ENCODE results near the gene VKORC1. TPM values are rescaled to one million over a fixed set of nuclear protein-coding genes. Genes with fewer than 3 reads are reported as not detected.

The VKORC1 gene
- total RNA-seq, 2 donors from 2014 or later = 65.2 to 84.6 TPM

GRCh38 chr16:31085873-31086628 is 8.5 kb downstream of the VKORC1 start:
- no peak for ATAC-seq
- H3K4me1 Mint-ChIP-seq (ENCODE audit: low read depth in 2 of 2) = peaks cover 6 to 14% of the 10 kb centered on the region in 2 donors
- H3K36me3 Mint-ChIP-seq = no peaks in the 10 kb centered on the region
- no peak overlapping the region for H3K4me3 Mint-ChIP-seq
- DNase-seq (ENCODE audit: low spot score) = no peak
- H3K27ac Mint-ChIP-seq = no peak overlapping the region
- no peaks in the 10 kb centered on the region for H3K9me3 Mint-ChIP-seq
- H3K27me3 Mint-ChIP-seq = no peaks in the 10 kb centered on the region

GRCh38 chr16:31085411-31085810 is 9.2 kb downstream of the VKORC1 start:
- no peak overlapping the region for H3K27ac Mint-ChIP-seq
- no peaks in the 10 kb centered on the region for H3K36me3 Mint-ChIP-seq
- no peaks in the 10 kb centered on the region for H3K9me3 Mint-ChIP-seq

GRCh38 chr16:31084584-31085302 is 9.9 kb downstream of the VKORC1 start:
- no peaks in the 10 kb centered on the region for H3K9me3 Mint-ChIP-seq
- H3K4me1 Mint-ChIP-seq (ENCODE audit: low read depth in 2 of 2) = peaks cover 6 to 9% of the 10 kb centered on the region in 2 donors
- no peak overlapping the region for H3K4me3 Mint-ChIP-seq
- no peak overlapping the region for H3K27ac Mint-ChIP-seq
- ATAC-seq (peak in 1 of 2 donors; percentile 3), DNase-seq (ENCODE audit: low spot score) (no peak)
- H3K36me3 Mint-ChIP-seq = no peaks in the 10 kb centered on the region
- no peaks in the 10 kb centered on the region for H3K27me3 Mint-ChIP-seq

More at GRCh38 chr16:31085411-31085810, 9.2 kb downstream of the VKORC1 start:
- Mint-ChIP-seq H3K4me3 (no peak overlapping the region), H3K27me3 (no peaks in the 10 kb centered on the region), H3K4me1 (ENCODE audit: low read depth in 2 of 2) (peaks cover 6 to 9% of the 10 kb centered on the region in 2 donors)
- DNase-seq (ENCODE audit: low spot score) = no peak
- ATAC-seq = no peak

- no peaks in the 10 kb centered on the region for H3K9me3 Mint-ChIP-seq
- no peak overlapping the region for H3K27ac Mint-ChIP-seq
- no peak overlapping the region for H3K4me3 Mint-ChIP-seq
- no peaks in the 10 kb centered on the region for H3K36me3 Mint-ChIP-seq
- DNase-seq (ENCODE audit: low spot score) (no peak), ATAC-seq (no peak)
- H3K4me1 Mint-ChIP-seq (ENCODE audit: low read depth in 2 of 2) = peaks cover 6 to 14% of the 10 kb centered on the region in 2 donors
- no peaks in the 10 kb centered on the region for H3K27me3 Mint-ChIP-seq
These were observed 10.6 kb downstream of the VKORC1 start for GRCh38 chr16:31083981-31084380.

- no peak for ATAC-seq
- no peaks in the 10 kb centered on the region for H3K27me3 Mint-ChIP-seq
- DNase-seq (ENCODE audit: low spot score) = no peak
- no peaks in the 10 kb centered on the region for H3K36me3 Mint-ChIP-seq
- no peaks in the 10 kb centered on the region for H3K9me3 Mint-ChIP-seq
- no peak overlapping the region for H3K27ac Mint-ChIP-seq
- no peak overlapping the region for H3K4me3 Mint-ChIP-seq
- peaks cover 6 to 18% of the 10 kb centered on the region in 2 donors for H3K4me1 Mint-ChIP-seq (ENCODE audit: low read depth in 2 of 2)
These were observed 11.0 kb downstream of the VKORC1 start for GRCh38 chr16:31083556-31083955.

GRCh38 chr16:31083081-31083480 is 11.5 kb downstream of the VKORC1 start:
- DNase-seq (ENCODE audit: low spot score) = no peak
- H3K27me3 Mint-ChIP-seq = no peaks in the 10 kb centered on the region
- H3K4me1 Mint-ChIP-seq (ENCODE audit: low read depth in 2 of 2) = peaks cover 8 to 21% of the 10 kb centered on the region in 2 donors
- H3K36me3 Mint-ChIP-seq = no peaks in the 10 kb centered on the region
- H3K9me3 Mint-ChIP-seq = no peaks in the 10 kb centered on the region
- ATAC-seq = no peak
- H3K27ac Mint-ChIP-seq = no peak overlapping the region
- H3K4me3 Mint-ChIP-seq = no peak overlapping the region

GRCh38 chr16:31082368-31083045 is 12.1 kb downstream of the VKORC1 start:
- no peak for DNase-seq (ENCODE audit: low spot score)

GRCh38 chr16:31081428-31082351 is 12.9 kb downstream of the VKORC1 start:
- Mint-ChIP-seq H3K27me3 (no peaks in the 10 kb centered on the region), H3K27ac (no peak overlapping the region), H3K4me1 (ENCODE audit: low read depth in 2 of 2) (peaks cover 13 to 25% of the 10 kb centered on the region in 2 donors), H3K9me3 (no peaks in the 10 kb centered on the region), H3K4me3 (no peak overlapping the region), H3K36me3 (no peaks in the 10 kb centered on the region)
- ATAC-seq (no peak), DNase-seq (ENCODE audit: low spot score) (no peak)

More at GRCh38 chr16:31082368-31083045, 12.1 kb downstream of the VKORC1 start:
- peaks cover 13 to 25% of the 10 kb centered on the region in 2 donors for H3K4me1 Mint-ChIP-seq (ENCODE audit: low read depth in 2 of 2)
- no peak for ATAC-seq
- H3K4me3 Mint-ChIP-seq = no peak overlapping the region
- H3K9me3 Mint-ChIP-seq = no peaks in the 10 kb centered on the region
- no peaks in the 10 kb centered on the region for H3K36me3 Mint-ChIP-seq
- no peaks in the 10 kb centered on the region for H3K27me3 Mint-ChIP-seq
- no peak overlapping the region for H3K27ac Mint-ChIP-seq

GRCh38 chr16:31080756-31081419 is 13.7 kb downstream of the VKORC1 start:
- Mint-ChIP-seq H3K27ac (no peak overlapping the region), H3K4me1 (ENCODE audit: low read depth in 2 of 2) (peaks cover 13 to 25% of the 10 kb centered on the region in 2 donors)

GRCh38 chr16:31080035-31080629 is 14.5 kb downstream of the VKORC1 start:
- ATAC-seq (no peak), DNase-seq (ENCODE audit: low spot score) (no peak)
- no peak overlapping the region for H3K4me3 Mint-ChIP-seq
- no peaks in the 10 kb centered on the region for H3K9me3 Mint-ChIP-seq
- H3K36me3 Mint-ChIP-seq = no peaks in the 10 kb centered on the region
- no peaks in the 10 kb centered on the region for H3K27me3 Mint-ChIP-seq
- H3K4me1 Mint-ChIP-seq (ENCODE audit: low read depth in 2 of 2) = peaks cover 14 to 22% of the 10 kb centered on the region in 2 donors
- peak overlapping the region in 1 of 2 donors; percentile 35 for H3K27ac Mint-ChIP-seq

More at GRCh38 chr16:31080756-31081419, 13.7 kb downstream of the VKORC1 start:
- no peaks in the 10 kb centered on the region for H3K27me3 Mint-ChIP-seq
- no peak for ATAC-seq
- H3K4me3 Mint-ChIP-seq = no peak overlapping the region
- no peaks in the 10 kb centered on the region for H3K36me3 Mint-ChIP-seq
- H3K9me3 Mint-ChIP-seq = no peaks in the 10 kb centered on the region
- no peak for DNase-seq (ENCODE audit: low spot score)

- Mint-ChIP-seq H3K4me3 (no peak overlapping the region), H3K27ac (peak overlapping the region in 1 of 2 donors; percentile 35), H3K9me3 (no peaks in the 10 kb centered on the region), H3K27me3 (no peaks in the 10 kb centered on the region), H3K36me3 (peaks cover 6% of the 10 kb centered on the region), H3K4me1 (ENCODE audit: low read depth in 2 of 2) (peaks cover 21 to 29% of the 10 kb centered on the region in 2 donors)
- peak in 1 of 2 donors; percentile 61 for ATAC-seq
- DNase-seq (ENCODE audit: low spot score) = no peak
These were observed 15.2 kb downstream of the VKORC1 start for GRCh38 chr16:31079342-31079944.
